ENCODE measurements around the gene DOHH. TPM values are rescaled to one million over a fixed set of nuclear protein-coding genes. Genes with fewer than 3 reads are reported as not detected.

DOHH gene
- polyA plus RNA-seq, 1 donor (not counting 4 experiments of a cell fraction or from before 2014, with no cell fraction given) = 4.2 TPM

- Histone ChIP-seq H3K4me1 (ENCODE audit: control insufficient read depth, extremely low read depth, insufficient read depth, low read length) (no peaks in the 10 kb centered on the region), H3K79me2 (ENCODE audit: control insufficient read depth, insufficient read depth, low read length) (no peaks in the 10 kb centered on the region), H3K27me3 (ENCODE audit: control insufficient read depth, extremely low read depth, insufficient read depth, low read length) (no peaks in the 10 kb centered on the region), H3K9me3 (ENCODE audit: control insufficient read depth, low read depth, low read length) (no peaks in the 10 kb centered on the region), H3K9ac (ENCODE audit: control insufficient read depth, extremely low read depth, insufficient read depth, low read length) (no peak overlapping the region), H3K4me2 (ENCODE audit: control insufficient read depth, extremely low read depth, insufficient read depth, low read depth, low read length) (no peak overlapping the region), H3K4me3 (ENCODE audit: control insufficient read depth in 2 of 3, extremely low read depth in 1 of 3, insufficient read depth in 2 of 3, low read depth in 1 of 3, low read length in 3 of 3) (no peak overlapping the region), H4K20me1 (ENCODE audit: control insufficient read depth, extremely low read depth, insufficient read depth, low read length) (no peaks in the 10 kb centered on the region), H3K27ac (ENCODE audit: control insufficient read depth, insufficient read depth, low read length) (no peak overlapping the region), H3K36me3 (ENCODE audit: control insufficient read depth in 2 of 2, extremely low read depth in 1 of 2, insufficient read depth in 2 of 2, low read length in 2 of 2) (peaks cover 17 to 23% of the 10 kb centered on the region in 2 experiments), H3K9me1 (ENCODE audit: control insufficient read depth, extremely low read depth, insufficient read depth, low read length) (no peaks in the 10 kb centered on the region), H2AFZ (ENCODE audit: control insufficient read depth, low read length) (no peak overlapping the region)
- dilution Hi-C loops (cut with MboI; ENCODE audit: extremely low pct_ligation_motif_present, low sequenced_read_pairs) = no loop called here
- FAIRE-seq = no peak
- DNase-seq (ENCODE audit: low read depth, low spot score) = no peak
- no peak for TF ChIP-seq EZH2 (IDR thresholded peaks at IDR 0.05; ENCODE audit: low read length)
- TF ChIP-seq CTCF (optimal IDR thresholded peaks at IDR 0.05 in 1 of 3, IDR thresholded peaks at IDR 0.05 in 1 of 3, conservative IDR thresholded peaks at IDR 0.05 in 1 of 3; ENCODE audit: extremely low read depth in 1 of 3, insufficient read depth in 2 of 3, low read length in 3 of 3) = no peak
These were observed 42.0 kb downstream of the DOHH start for GRCh38 chr19:3458229-3459088.

- TF ChIP-seq CTCF (optimal IDR thresholded peaks at IDR 0.05 in 1 of 3, IDR thresholded peaks at IDR 0.05 in 1 of 3, conservative IDR thresholded peaks at IDR 0.05 in 1 of 3; ENCODE audit: extremely low read depth in 1 of 3, insufficient read depth in 2 of 3, low read length in 3 of 3) = no peak
- no peak for TF ChIP-seq EZH2 (IDR thresholded peaks at IDR 0.05; ENCODE audit: low read length)
- H3K79me2 ChIP-seq (ENCODE audit: control insufficient read depth, insufficient read depth, low read length) = peaks cover 4% of the 10 kb centered on the region
- H3K9me3 ChIP-seq (ENCODE audit: control insufficient read depth, low read depth, low read length) = no peaks in the 10 kb centered on the region
- dilution Hi-C loops (cut with MboI; ENCODE audit: extremely low pct_ligation_motif_present, low sequenced_read_pairs) = no loop called here
- DNase-seq (ENCODE audit: low read depth, low spot score) (no peak), FAIRE-seq (no peak)
- H3K9me1 ChIP-seq (ENCODE audit: control insufficient read depth, extremely low read depth, insufficient read depth, low read length) = no peaks in the 10 kb centered on the region
- no peak overlapping the region for H3K4me2 ChIP-seq (ENCODE audit: control insufficient read depth, extremely low read depth, insufficient read depth, low read depth, low read length)
- no peaks in the 10 kb centered on the region for H3K27me3 ChIP-seq (ENCODE audit: control insufficient read depth, extremely low read depth, insufficient read depth, low read length)
- H3K9ac ChIP-seq (ENCODE audit: control insufficient read depth, extremely low read depth, insufficient read depth, low read length) = no peak overlapping the region
- no peaks in the 10 kb centered on the region for H3K4me1 ChIP-seq (ENCODE audit: control insufficient read depth, extremely low read depth, insufficient read depth, low read length)
- peaks cover 20 to 30% of the 10 kb centered on the region in 2 experiments for H3K36me3 ChIP-seq (ENCODE audit: control insufficient read depth in 2 of 2, extremely low read depth in 1 of 2, insufficient read depth in 2 of 2, low read length in 2 of 2)
- H4K20me1 ChIP-seq (ENCODE audit: control insufficient read depth, extremely low read depth, insufficient read depth, low read length) = no peaks in the 10 kb centered on the region
- H3K27ac ChIP-seq (ENCODE audit: control insufficient read depth, insufficient read depth, low read length) = no peak overlapping the region
- H2AFZ ChIP-seq (ENCODE audit: control insufficient read depth, low read length) = no peak overlapping the region
- H3K4me3 ChIP-seq (ENCODE audit: control insufficient read depth in 2 of 3, extremely low read depth in 1 of 3, insufficient read depth in 2 of 3, low read depth in 1 of 3, low read length in 3 of 3) = no peak overlapping the region
These were observed 42.8 kb downstream of the DOHH start for GRCh38 chr19:3457528-3458228.

Measured in keratinocyte (primary cell).